ACHN (cell line): ENCODE data around the gene ERCC6.
A peak's percentile ranks its signal among the peaks of the same experiment; 100 is the strongest.

Experiments used
- DNase-seq: peaks from one replicate; pipeline ENCODE4 v3.0.0-alpha.2; 2015
- in situ Hi-C: cut with HindIII; loops from 2 replicates; pipeline ENCODE4 v1.10.0; 2017; ENCODE audit warnings: low sequenced_read_pairs, low pct_ligation_motif_present, low pct_unique_long_range_greater_than_20kb

Gene ERCC6

DNA sequence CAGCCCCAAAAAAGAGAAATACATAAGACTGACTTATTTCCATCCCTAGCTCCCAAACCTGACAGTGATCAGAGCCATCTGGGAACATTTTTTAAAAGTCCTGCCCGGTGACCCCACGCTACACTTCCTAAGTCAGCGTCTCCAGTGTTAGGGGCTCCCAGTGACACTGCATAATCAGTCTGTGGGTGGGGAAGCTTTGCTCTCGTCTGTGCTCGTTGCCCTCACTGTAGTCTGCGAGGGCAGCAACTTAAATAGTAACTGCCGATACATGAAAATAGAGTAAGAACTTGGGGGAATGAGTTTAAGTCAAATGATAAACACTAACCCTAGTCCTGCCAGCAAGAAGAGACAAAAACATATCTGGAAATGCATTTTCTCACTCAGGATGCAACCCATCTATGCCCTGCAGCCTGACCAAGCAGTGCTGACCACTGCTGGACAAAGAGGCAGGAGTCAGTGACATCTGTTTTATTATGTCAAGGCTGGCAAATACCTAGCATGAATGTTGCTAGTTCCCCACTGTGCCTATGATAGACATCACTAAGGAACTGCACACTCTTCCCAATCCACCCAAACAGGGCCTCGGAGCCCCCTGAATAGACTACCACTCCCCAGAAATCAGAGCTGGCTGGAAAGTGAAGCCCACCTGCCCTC is 18.7 kb downstream of the ERCC6 start:
- in situ Hi-C loops, result no loop called here
- DNase-seq, result no peak

GRCh38 chr10:49519717-49520116 is 19.2 kb downstream of the ERCC6 start:
- no peak for DNase-seq
- in situ Hi-C loops, result no loop called here

DNA sequence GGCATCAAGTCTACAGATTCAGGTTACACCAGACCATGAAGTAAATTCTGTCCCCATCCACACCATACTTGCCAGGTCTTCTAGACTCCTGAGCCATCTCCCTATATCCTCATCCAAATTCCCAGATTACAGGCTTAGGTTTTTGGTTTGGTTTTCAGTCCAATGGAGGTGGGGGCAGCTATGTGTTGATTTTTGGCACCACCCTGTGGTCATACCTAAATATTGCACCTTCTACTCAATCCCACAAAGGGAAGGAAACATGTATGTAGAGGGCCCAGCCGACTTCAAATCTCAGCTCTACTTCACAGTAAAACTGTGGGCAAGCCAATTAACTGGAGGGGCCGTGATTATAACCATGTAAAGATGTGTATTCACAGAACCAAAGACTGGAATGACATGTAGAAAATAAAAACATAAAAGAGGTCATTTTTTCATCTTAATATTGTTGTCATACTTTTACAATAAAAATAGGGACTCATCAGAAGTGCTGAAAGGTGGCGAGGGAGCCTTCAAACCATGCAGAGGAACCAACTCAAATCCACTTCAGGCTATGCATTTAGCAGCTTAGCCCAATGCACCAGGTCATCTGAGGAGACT is 19.8 kb downstream of the ERCC6 start:
- peak; percentile 54 for DNase-seq
- in situ Hi-C loops, result no loop called here

DNA sequence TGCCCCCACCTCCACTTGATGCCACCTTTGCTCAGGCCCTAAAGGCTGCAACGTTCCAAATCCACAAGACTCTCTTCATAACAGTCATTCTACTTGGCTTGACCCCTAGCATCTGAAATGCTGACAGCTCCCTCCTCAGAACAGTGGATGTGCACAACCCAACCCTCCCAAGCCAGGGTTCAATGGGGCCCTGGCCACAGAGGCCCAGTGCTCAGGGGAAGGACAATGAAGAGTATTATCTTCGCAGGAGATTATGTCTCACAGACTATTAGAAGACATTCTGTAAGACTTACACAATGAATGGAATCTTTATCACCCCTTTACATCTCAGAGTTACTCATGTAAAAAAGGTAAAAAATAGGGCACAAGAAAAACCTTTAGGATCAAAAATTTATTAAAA is 20.4 kb downstream of the ERCC6 start:
- in situ Hi-C loops, result no loop called here
- no peak for DNase-seq

GRCh38 chr10:49516216-49516970 is 22.5 kb downstream of the ERCC6 start:
- DNase-seq, result no peak
- in situ Hi-C loops, result no loop called here

DNA sequence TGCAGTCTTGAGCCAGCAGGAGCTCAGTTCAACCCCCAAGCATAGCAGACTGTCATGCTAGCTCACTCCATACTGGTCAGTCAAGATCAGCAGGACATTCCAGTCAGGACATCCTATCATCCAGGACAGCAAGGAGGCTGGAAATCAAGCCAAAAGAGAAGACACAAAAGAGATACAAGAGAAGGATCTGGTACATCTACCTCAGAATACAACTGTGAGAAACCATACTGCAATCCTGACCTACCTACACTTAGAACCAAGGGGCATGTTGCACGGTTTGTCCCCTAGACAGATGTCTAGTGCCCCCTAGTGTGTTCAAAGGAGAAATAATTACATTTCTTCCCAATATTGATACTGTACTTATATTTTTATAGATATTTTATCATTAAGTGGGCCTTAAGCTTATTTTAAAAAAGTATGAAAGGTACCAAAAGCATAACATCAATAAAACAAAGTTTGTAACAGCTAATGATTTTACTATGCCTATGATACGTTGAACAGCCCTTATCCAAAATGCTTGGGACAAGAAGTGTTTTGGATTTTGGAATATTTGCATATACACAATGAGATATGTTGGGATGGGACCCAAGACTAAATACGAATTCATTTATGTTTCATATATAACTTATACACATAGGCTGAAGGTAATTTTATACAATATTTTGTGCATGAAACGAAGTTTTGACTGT is 26.7 kb downstream of the ERCC6 start:
- peak; percentile 46 for DNase-seq
- in situ Hi-C loops, result no loop called here

GRCh38 chr10:49509771-49510303 is 29.1 kb downstream of the ERCC6 start:
- DNase-seq, result no peak
- in situ Hi-C loops, result no loop called here

DNA sequence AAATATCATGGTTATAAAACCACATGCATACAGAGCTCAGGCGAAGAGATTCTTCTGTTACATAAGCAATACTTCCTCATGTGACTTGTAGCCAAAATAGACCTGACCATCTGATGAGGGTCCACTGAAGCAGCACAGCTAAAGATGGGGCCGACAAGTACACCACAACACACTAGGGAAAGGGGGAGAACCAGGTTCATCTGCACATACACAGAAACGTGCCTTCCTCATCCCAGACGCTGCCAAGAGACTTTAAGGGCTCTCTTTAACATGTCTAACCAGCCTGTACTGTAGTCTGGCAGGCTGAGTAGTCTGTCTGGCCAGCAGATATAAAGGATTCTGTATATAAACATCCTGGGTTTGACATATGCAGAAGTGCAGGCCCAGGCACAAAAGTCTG is 30.3 kb downstream of the ERCC6 start:
- in situ Hi-C loops, result no loop called here
- no peak for DNase-seq

GRCh38 chr10:49508249-49508648 is 30.7 kb downstream of the ERCC6 start:
- no peak for DNase-seq
- in situ Hi-C loops, result no loop called here

- in situ Hi-C loops, result no loop called here
These were observed 33.3 kb downstream of the ERCC6 start for GRCh38 chr10:49505589-49505988.

DNA sequence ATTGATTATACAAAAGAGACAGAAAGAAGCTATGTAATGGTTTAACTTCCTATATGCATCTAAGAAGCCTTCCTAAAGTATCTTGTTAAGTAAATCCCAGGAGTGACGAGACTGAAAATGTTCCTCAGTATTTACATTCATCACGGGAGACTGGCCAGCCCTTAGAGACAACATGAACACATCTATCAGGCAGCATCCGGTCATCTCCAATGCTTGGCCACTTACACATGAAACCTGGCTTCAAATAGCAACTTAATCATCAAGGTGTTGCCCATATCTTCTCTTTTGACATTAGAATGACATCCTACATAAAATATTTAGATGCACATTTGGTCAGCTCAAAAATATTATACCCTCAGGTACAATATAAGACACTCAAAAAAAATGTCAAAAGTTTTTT is 33.8 kb downstream of the ERCC6 start:
- in situ Hi-C loops, result no loop called here

More at GRCh38 chr10:49505589-49505988, 33.3 kb downstream of the ERCC6 start:
- no peak for DNase-seq

GRCh38 chr10:49504528-49504927 is 34.4 kb downstream of the ERCC6 start:
- in situ Hi-C loops, result no loop called here
- no peak for DNase-seq

More for the DNA sequence above, 33.8 kb downstream of the ERCC6 start:
- no peak for DNase-seq

GRCh38 chr10:49502358-49502757 is 36.6 kb downstream of the ERCC6 start:
- in situ Hi-C loops, result no loop called here
- no peak for DNase-seq

DNA sequence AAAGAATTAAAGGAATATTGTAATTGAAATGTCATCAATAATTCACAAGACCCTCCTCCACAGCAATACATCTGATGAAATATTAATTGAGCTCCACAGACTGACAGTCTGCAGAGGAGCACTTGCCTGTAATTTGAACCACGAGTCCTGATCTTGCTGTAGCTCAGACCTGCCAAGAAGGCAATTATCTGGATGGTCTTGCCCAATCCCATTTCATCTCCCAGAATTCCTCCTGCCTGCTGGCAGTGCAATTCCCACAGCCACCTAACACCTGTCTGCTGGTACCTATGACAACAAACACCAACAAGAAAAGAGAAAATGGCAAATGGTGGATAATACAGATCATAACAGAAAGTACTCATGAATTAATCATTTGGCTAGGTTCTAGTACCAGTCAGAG is 38.5 kb downstream of the ERCC6 start:
- in situ Hi-C loops, result no loop called here
- DNase-seq, result no peak

DNA sequence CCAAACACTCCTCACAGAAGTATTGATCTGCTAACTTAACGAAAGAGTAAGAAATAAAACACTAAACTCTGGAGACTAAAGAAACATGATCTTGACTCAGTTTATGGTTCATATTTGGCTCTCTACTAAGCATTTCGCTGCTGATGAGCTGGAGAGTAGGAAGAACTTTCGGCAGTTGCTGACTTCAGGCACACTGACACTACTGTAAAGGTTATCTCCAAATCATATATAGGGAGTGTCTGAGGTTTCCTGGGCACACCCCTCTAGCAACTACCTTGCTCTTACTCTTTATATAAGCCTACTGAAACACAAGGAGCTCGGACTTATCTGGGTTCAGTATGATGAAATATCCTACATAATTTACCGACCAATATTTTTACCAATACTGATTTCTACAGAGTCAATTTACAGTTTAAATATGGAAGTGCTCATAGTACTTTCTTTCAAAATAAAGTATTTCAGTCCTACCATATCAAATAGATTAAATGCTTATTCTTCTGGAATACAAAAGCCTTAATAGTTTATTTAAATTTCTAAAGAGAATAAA is 39.5 kb downstream of the ERCC6 start:
- no peak for DNase-seq
- in situ Hi-C loops, result no loop called here

GRCh38 chr10:49498425-49498824 is 40.5 kb downstream of the ERCC6 start:
- in situ Hi-C loops, result no loop called here
- DNase-seq, result no peak

- in situ Hi-C loops, result no loop called here
- DNase-seq, result no peak
These were observed 41.6 kb downstream of the ERCC6 start for GRCh38 chr10:49497358-49497757.

DNA sequence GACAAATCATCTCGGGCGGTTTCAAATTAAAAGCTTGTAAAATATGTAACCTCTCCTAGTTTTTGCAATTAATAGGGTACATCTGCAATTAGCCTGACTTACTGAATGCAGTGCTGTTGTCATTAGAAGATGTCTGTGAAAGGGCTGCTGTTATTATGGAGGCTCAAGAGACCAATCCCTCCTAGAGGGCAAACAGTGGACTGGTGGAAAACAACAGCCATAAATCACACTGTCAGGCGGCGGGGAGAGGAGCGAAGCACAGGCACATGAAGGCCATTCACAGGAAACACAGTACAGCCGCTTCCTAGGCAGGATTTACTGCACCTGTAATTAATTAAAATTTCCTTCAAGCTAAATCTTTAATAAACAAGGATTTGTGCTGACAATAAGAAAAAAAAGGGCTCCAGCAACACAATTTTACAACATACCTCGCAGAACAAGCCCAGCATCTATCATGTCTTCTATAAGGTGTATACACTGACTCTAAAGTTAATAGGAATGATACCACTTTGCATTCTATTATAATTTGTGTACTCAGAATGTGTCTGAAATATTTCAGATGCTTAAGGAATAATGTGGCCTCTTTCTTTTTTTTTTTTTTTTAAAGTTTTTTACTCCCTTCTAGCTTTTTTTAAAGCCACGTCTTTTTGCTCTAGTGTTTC is 50.7 kb downstream of the ERCC6 start:
- in situ Hi-C loops, result no loop called here
- DNase-seq, result no peak
